H9 (cell line): ENCODE data around the gene ROR1. TPM values are rescaled to one million over a fixed set of nuclear protein-coding genes. Genes with fewer than 3 reads are reported as not detected.

Experiments used
- DNase-seq: peaks from one replicate; pipeline ENCODE4 v3.0.0-alpha.2; 2017
- H2AFZ ChIP-seq: one replicate; pipeline ENCODE4 v1.6.1; 2013; ENCODE audit warnings: mild to moderate bottlenecking, low read length, control low read depth, moderate library complexity
- H2AK5ac ChIP-seq: 2 replicates; pipeline ENCODE4 v1.6.1; 2013; ENCODE audit warnings: low read length, control low read depth, mixed read lengths; ENCODE audit not compliant: insufficient read length
- H2BK120ac ChIP-seq: one replicate; pipeline ENCODE4 v1.6.1; 2013; ENCODE audit warnings: low read depth, mild to moderate bottlenecking, low read length, control low read depth, inconsistent platforms; ENCODE audit not compliant: poor library complexity, severe bottlenecking
- H2BK12ac ChIP-seq: 2 replicates; pipeline ENCODE4 v1.6.1; 2013; ENCODE audit warnings: low read length, control low read depth, mixed read lengths, low read depth; ENCODE audit not compliant: insufficient read length
- H2BK15ac ChIP-seq: 2 replicates; pipeline ENCODE4 v1.6.1; 2013; ENCODE audit warnings: low read depth, low read length, control low read depth
- H2BK20ac ChIP-seq: one replicate; pipeline ENCODE4 v1.6.1; 2013; ENCODE audit warnings: low read depth, mild to moderate bottlenecking, low read length, control low read depth, inconsistent platforms; ENCODE audit not compliant: poor library complexity, severe bottlenecking
- H2BK5ac ChIP-seq: 2 replicates; pipeline ENCODE4 v1.6.1; 2013; ENCODE audit warnings: low read length, control low read depth, mixed read lengths; ENCODE audit not compliant: insufficient read length
- H3K14ac ChIP-seq: 2 replicates; pipeline ENCODE4 v1.6.1; 2013; ENCODE audit warnings: low read length, control low read depth; ENCODE audit not compliant: insufficient read depth
- H3K18ac ChIP-seq: 2 replicates; pipeline ENCODE4 v1.6.1; 2013; ENCODE audit warnings: low read depth, mild to moderate bottlenecking, mixed read lengths, low read length, control low read depth; ENCODE audit not compliant: insufficient read length
- H3K23ac ChIP-seq: 2 replicates; pipeline ENCODE4 v1.6.1; 2013; ENCODE audit warnings: low read length, control low read depth, mixed read lengths, low read depth; ENCODE audit not compliant: insufficient read length
- H3K23me2 ChIP-seq: 2 replicates; pipeline ENCODE4 v1.6.1; 2013; ENCODE audit warnings: low read depth, mild to moderate bottlenecking, mixed read lengths, low read length, control low read depth; ENCODE audit not compliant: insufficient read length, poor library complexity, severe bottlenecking
- H3K27ac ChIP-seq: 2 replicates; pipeline ENCODE4 v1.5.1; 2013; ENCODE audit warnings: low read length, control low read depth, mixed read lengths, low read depth; ENCODE audit not compliant: insufficient read length
- H3K27me3 ChIP-seq: 2 replicates; pipeline ENCODE4 v1.6.1; 2013; ENCODE audit warnings: low read length, control low read depth, inconsistent platforms; ENCODE audit not compliant: insufficient read depth
- H3K4ac ChIP-seq: 2 replicates; pipeline ENCODE4 v1.6.1; 2013; ENCODE audit warnings: low read depth, mild to moderate bottlenecking, control low read depth, inconsistent platforms, low read length, moderate library complexity
- H3K4me1 ChIP-seq: 2 replicates; pipeline ENCODE4 v1.6.1; 2013; ENCODE audit warnings: low read length, control low read depth, inconsistent platforms; ENCODE audit not compliant: insufficient read depth
- H3K4me2 ChIP-seq: 2 replicates; pipeline ENCODE4 v1.6.1; 2013; ENCODE audit warnings: low read length, control low read depth, mixed read lengths; ENCODE audit not compliant: insufficient read length, insufficient read depth
- H3K56ac ChIP-seq: 2 replicates; pipeline ENCODE4 v1.6.1; 2013; ENCODE audit warnings: low read depth, mild to moderate bottlenecking, mixed read lengths, low read length, control low read depth; ENCODE audit not compliant: insufficient read length
- H3K79me1 ChIP-seq: 2 replicates; pipeline ENCODE4 v1.6.1; 2013; ENCODE audit warnings: low read depth, mild to moderate bottlenecking, moderate library complexity, low read length, control low read depth, inconsistent platforms; ENCODE audit not compliant: insufficient read depth, poor library complexity, severe bottlenecking
- H3K79me2 ChIP-seq: 2 replicates; pipeline ENCODE4 v1.6.1; 2013; ENCODE audit warnings: low read length, control low read depth, inconsistent platforms; ENCODE audit not compliant: insufficient read depth
- H3K9ac ChIP-seq: 2 replicates; pipeline ENCODE4 v1.6.1; 2013; ENCODE audit warnings: low read length, control low read depth, mixed read lengths; ENCODE audit not compliant: insufficient read length; ENCODE audit errors: extremely low read depth
- H3K9me3 ChIP-seq: one replicate; pipeline ENCODE4 v1.6.1; 2013; ENCODE audit warnings: low read depth, low read length, inconsistent platforms; ENCODE audit not compliant: control insufficient read depth
- H3T11ph ChIP-seq: one replicate; pipeline ENCODE4 v1.6.1; 2013; ENCODE audit warnings: mild to moderate bottlenecking, low read length, control low read depth, inconsistent platforms
- H4K20me1 ChIP-seq: one replicate; pipeline ENCODE4 v1.6.1; 2013; ENCODE audit not compliant: control insufficient read depth, insufficient read length, insufficient read depth
- H4K5ac ChIP-seq: 2 replicates; pipeline ENCODE4 v1.6.1; 2013; ENCODE audit warnings: low read depth, mild to moderate bottlenecking, mixed read lengths, low read length, control low read depth; ENCODE audit not compliant: insufficient read length
- H4K8ac ChIP-seq: replicated peaks from 2 replicates; pipeline ENCODE4 v1.6.1; 2013; ENCODE audit warnings: low read length, control low read depth, mixed read lengths, low read depth; ENCODE audit not compliant: insufficient read length
- H4K91ac ChIP-seq: 2 replicates; pipeline ENCODE4 v1.6.1; 2013; ENCODE audit warnings: low read depth, mild to moderate bottlenecking, moderate library complexity, mixed read lengths, low read length, control low read depth; ENCODE audit not compliant: insufficient read length
- H3K27ac Mint-ChIP-seq, 3 experiments: 2 replicates in 2 of 3; 3 replicates in 1 of 3; pipeline ENCODE4 v1.8.0; 2020 to 2021; ENCODE audit warnings: mixed read lengths in 3 of 3, mild to moderate bottlenecking in 1 of 3, moderate library complexity in 1 of 3
- H3K27me3 Mint-ChIP-seq: 2 replicates; pipeline ENCODE4 v1.8.0; 2021; ENCODE audit warnings: low read depth, mild to moderate bottlenecking, moderate library complexity, mixed read lengths
- H3K36me3 Mint-ChIP-seq, 3 experiments: 2 replicates in 2 of 3; 3 replicates in 1 of 3; pipeline ENCODE4 v1.8.0; 2020 to 2021; ENCODE audit warnings: low read depth in 3 of 3, mixed read lengths in 3 of 3; ENCODE audit not compliant: insufficient read depth in 1 of 3
- H3K4me1 Mint-ChIP-seq, 2 experiments: 2 replicates each; pipeline ENCODE4 v1.8.0; 2020; ENCODE audit warnings: mixed read lengths in 2 of 2
- H3K4me3 Mint-ChIP-seq, 2 experiments: 2 replicates in 1 of 2; 3 replicates in 1 of 2; pipeline ENCODE4 v1.8.0; 2020 to 2021; ENCODE audit warnings: mild to moderate bottlenecking in 2 of 2, mixed read lengths in 2 of 2, moderate library complexity in 1 of 2
- H3K9me3 Mint-ChIP-seq, 2 experiments: 2 replicates in 1 of 2; 3 replicates in 1 of 2; pipeline ENCODE4 v1.8.0; 2020; ENCODE audit warnings: mild to moderate bottlenecking in 2 of 2, mixed read lengths in 2 of 2, moderate library complexity in 1 of 2
- CTCF ChIP-seq: fragments of 200-600 bp; sonication (generic); conservative IDR thresholded peaks from 3 replicates; pipeline ENCODE4 v1.8.0; 2021; ENCODE audit warnings: antibody characterized with exemption, mild to moderate bottlenecking
- WGBS: extraction: QIAGEN DNeasy Blood & Tissue Kit; methylation state at CpG from one replicate; pipeline ENCODE4 v1.1.7; 2013; ENCODE audit warnings: missing lambda C conversion rate, low lambda C conversion rate, mixed read lengths; ENCODE audit not compliant: insufficient read length; ENCODE audit errors: extremely low coverage; 5-methylcytosine and 5-hydroxymethylcytosine counted together
- total RNA-seq: library from RNA; stranded (reverse); gene quantifications from 2 replicates; pipeline ENCODE4 v1.2.1, GENCODE V29; 2021

ROR1 gene
- total RNA-seq, 1 experiment from 2014 or later, result 75.9 TPM

DNA sequence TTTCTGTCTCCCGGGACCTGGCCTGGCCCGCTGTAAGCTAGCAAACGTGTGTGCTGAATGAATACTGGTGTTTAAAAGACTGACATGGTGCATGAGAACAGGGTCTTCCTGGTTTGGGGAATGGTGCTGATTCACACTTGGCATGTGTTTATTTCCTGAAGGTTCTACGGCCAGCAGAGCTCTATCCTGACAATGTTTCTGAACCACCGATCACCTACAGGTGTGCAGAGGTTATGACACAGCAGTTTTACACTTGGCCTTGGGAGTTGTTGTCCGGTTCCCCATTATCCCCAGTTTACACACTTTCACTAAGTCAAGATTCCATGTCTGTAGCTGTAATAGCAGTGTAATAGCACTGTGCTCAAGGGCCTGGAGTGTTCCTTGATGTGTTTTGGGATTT, 127.3 kb downstream of the ROR1 start:
- H3K23me2 ChIP-seq, result no peaks in the 10 kb centered on the region
- Mint-ChIP-seq H3K27me3 (no peaks in the 10 kb centered on the region), H3K4me1 (peaks cover 53 to 57% of the 10 kb centered on the region in 2 experiments), H3K4me3 (no peak overlapping the region), H3K36me3 (no peaks in the 10 kb centered on the region), H3K27ac (peak overlapping the region; percentile 12 to 83 (median 60); a peak in 6 of 7 replicates), H3K9me3 (no peaks in the 10 kb centered on the region)
- no peak overlapping the region for H2AK5ac ChIP-seq
- H3K27ac ChIP-seq, result no peak overlapping the region
- no peak for TF ChIP-seq CTCF
- no peaks in the 10 kb centered on the region for H3K79me1 ChIP-seq
- H3K4ac ChIP-seq, result no peak overlapping the region
- no peak overlapping the region for H2BK20ac ChIP-seq
- no CpG with 5 or more reads among the region's 6 CpGs for WGBS
- no peak overlapping the region for H3K9ac ChIP-seq
- no peak overlapping the region for H3K4me2 ChIP-seq
- no peak overlapping the region for H3K23ac ChIP-seq
- DNase-seq, result no peak
- H2BK15ac ChIP-seq, result no peak overlapping the region
- no peaks in the 10 kb centered on the region for H4K20me1 ChIP-seq
- no peak overlapping the region for H3K56ac ChIP-seq
- H3K18ac ChIP-seq, result no peak overlapping the region
- H2BK12ac ChIP-seq, result no peak overlapping the region
- H3K4me1 ChIP-seq, result peaks cover 22% of the 10 kb centered on the region
- H4K8ac ChIP-seq, result no peak overlapping the region
- H3K79me2 ChIP-seq, result peaks cover 12% of the 10 kb centered on the region
- no peak overlapping the region for H4K5ac ChIP-seq
- H3T11ph ChIP-seq, result no peak overlapping the region
- H4K91ac ChIP-seq, result no peak overlapping the region
- no peak overlapping the region for H2BK120ac ChIP-seq
- H3K27me3 ChIP-seq, result no peaks in the 10 kb centered on the region
- H3K14ac ChIP-seq, result no peak overlapping the region
- no peaks in the 10 kb centered on the region for H3K9me3 ChIP-seq
- H2AFZ ChIP-seq, result no peak overlapping the region
- H2BK5ac ChIP-seq, result no peak overlapping the region
